SW480 (cell line): ENCODE data around the gene DPYD.
"Not testable (repeated sequence)": the region's sequence is repeated elsewhere in the genome, so short reads cannot be mapped to it uniquely, and the experiment has no call there.

ENCODE experiments used
- DNase-seq: peaks from one replicate; pipeline ENCODE4 v3.0.0-alpha.2; 2016; ENCODE audit warnings: low spot score

DPYD gene

GRCh38 chr1:97277891-97278654 lies 642.8 kb downstream of the DPYD start:
- no peak for DNase-seq

- no peak for DNase-seq
Measured at GRCh38 chr1:97271916-97272788, 648.7 kb downstream of the DPYD start.

- no peak for DNase-seq
Measured at GRCh38 chr1:97270508-97271307, 650.1 kb downstream of the DPYD start.

GRCh38 chr1:97265630-97266029 lies 655.2 kb downstream of the DPYD start:
- no peak for DNase-seq

GRCh38 chr1:97262842-97263241 lies 658.0 kb downstream of the DPYD start:
- no peak for DNase-seq

GRCh38 chr1:97258597-97258996 lies 662.2 kb downstream of the DPYD start:
- DNase-seq = no peak

GRCh38 chr1:97254731-97255463 lies 665.9 kb downstream of the DPYD start:
- DNase-seq = no peak

- DNase-seq = no peak
Measured at GRCh38 chr1:97252925-97253324, 667.9 kb downstream of the DPYD start.

- DNase-seq = no peak
Measured at GRCh38 chr1:97252076-97252475, 668.8 kb downstream of the DPYD start.

GRCh38 chr1:97247196-97247595 lies 673.6 kb downstream of the DPYD start:
- no peak for DNase-seq

- DNase-seq = no peak
Measured at GRCh38 chr1:97245682-97246081, 675.2 kb downstream of the DPYD start.

GRCh38 chr1:97245026-97245425 lies 675.8 kb downstream of the DPYD start:
- no peak for DNase-seq

- DNase-seq = peak; percentile 13
Measured at GRCh38 chr1:97243973-97244560, 676.8 kb downstream of the DPYD start.

- no peak for DNase-seq
Measured at GRCh38 chr1:97238816-97239215, 682.0 kb downstream of the DPYD start.

- DNase-seq = not testable (repeated sequence)
Measured at GRCh38 chr1:97231354-97231753, 689.5 kb downstream of the DPYD start.

- DNase-seq = no peak
Measured at GRCh38 chr1:97212671-97213070, 708.2 kb downstream of the DPYD start.

- DNase-seq = no peak
Measured at GRCh38 chr1:97210307-97210706, 710.5 kb downstream of the DPYD start.

GRCh38 chr1:97209381-97209957 lies 711.4 kb downstream of the DPYD start:
- DNase-seq = no peak

GRCh38 chr1:97207868-97208267 lies 713.0 kb downstream of the DPYD start:
- no peak for DNase-seq

- no peak for DNase-seq
Measured at GRCh38 chr1:97204468-97204867, 716.4 kb downstream of the DPYD start.
